Epithelial cell of esophagus (primary cell): ENCODE measurements around the gene OR6J1.
A peak's percentile ranks its signal among the peaks of the same experiment; 100 is the strongest.
"Not testable (repeated sequence)": the region's sequence is repeated elsewhere in the genome, so short reads cannot be mapped to it uniquely, and the experiment has no call there.

ENCODE experiments used
- DNase-seq: peaks from one replicate; pipeline ENCODE4 v3.0.0; 2010; ENCODE audit warnings: low read depth
- H3K4me3 ChIP-seq: 2 replicates; pipeline ENCODE4 v1.5.1; 2011; ENCODE audit warnings: mild to moderate bottlenecking, low read length, control low read depth
- TF ChIP-seq, protein P1 (sequence below): IDR thresholded peaks from 2 replicates; pipeline ENCODE4 v1.5.1; 2011; ENCODE audit warnings: low read depth, mild to moderate bottlenecking, low read length, control low read depth, inconsistent platforms; ENCODE audit not compliant: insufficient read depth; ENCODE audit errors: missing control alignments

OR6J1 gene

GRCh38 chr14:22644305-22644635 is at the start of gene OR6J1:
TSS of gene OR6J1 (minus strand) at chr14:22644352. CDS start at chr14:22634811, 9,541 bp downstream.
- TF ChIP-seq, protein P1, sequence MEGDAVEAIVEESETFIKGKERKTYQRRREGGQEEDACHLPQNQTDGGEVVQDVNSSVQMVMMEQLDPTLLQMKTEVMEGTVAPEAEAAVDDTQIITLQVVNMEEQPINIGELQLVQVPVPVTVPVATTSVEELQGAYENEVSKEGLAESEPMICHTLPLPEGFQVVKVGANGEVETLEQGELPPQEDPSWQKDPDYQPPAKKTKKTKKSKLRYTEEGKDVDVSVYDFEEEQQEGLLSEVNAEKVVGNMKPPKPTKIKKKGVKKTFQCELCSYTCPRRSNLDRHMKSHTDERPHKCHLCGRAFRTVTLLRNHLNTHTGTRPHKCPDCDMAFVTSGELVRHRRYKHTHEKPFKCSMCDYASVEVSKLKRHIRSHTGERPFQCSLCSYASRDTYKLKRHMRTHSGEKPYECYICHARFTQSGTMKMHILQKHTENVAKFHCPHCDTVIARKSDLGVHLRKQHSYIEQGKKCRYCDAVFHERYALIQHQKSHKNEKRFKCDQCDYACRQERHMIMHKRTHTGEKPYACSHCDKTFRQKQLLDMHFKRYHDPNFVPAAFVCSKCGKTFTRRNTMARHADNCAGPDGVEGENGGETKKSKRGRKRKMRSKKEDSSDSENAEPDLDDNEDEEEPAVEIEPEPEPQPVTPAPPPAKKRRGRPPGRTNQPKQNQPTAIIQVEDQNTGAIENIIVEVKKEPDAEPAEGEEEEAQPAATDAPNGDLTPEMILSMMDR = no peak
- DNase-seq = no peak
- H3K4me3 ChIP-seq = no peak within 1 kb of the TSS

DNA sequence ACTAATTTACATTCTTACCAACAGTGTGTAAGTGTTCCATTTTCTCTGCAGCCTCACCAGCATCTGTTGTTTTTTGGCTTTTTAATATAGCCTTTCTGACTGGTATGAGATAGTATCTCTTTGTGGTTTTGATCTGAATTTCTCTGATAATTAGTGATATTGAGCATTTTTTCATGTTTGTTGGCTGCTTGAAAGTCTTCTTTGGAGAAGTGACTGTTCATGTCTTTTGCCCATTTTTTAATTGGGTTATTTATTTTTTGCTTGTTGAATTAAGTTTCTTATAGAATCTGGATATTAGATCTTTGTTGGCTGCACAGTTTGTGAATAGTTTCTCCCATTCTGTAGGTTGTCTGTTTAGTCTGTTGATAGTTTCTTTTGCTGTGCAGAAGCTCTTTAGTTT is 48.0 kb upstream of the OR6J1 start:
- no peak for DNase-seq
- TF ChIP-seq, protein P1 = no peak
- H3K4me3 ChIP-seq = no peak overlapping the region

DNA sequence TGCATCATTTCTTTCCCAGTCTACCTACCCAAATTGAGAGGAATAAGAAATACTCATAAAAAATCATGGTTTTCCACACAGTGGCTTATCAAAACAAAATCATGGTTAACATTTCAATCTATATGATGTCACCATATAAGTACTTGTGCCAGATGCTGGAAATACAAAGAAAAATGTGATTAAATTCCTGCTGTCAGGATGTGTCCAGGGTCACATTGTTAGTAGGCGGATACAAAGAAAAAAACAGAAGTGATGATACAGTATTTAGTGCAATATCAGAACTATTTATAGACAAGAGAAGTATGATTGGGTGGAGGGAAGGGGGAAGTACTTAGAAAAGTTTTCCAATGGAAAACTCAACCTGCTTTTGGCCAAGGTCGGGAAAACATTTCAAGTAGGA is 47.0 kb upstream of the OR6J1 start:
- H3K4me3 ChIP-seq = no peak overlapping the region
- DNase-seq = no peak
- TF ChIP-seq, protein P1 = no peak

DNA sequence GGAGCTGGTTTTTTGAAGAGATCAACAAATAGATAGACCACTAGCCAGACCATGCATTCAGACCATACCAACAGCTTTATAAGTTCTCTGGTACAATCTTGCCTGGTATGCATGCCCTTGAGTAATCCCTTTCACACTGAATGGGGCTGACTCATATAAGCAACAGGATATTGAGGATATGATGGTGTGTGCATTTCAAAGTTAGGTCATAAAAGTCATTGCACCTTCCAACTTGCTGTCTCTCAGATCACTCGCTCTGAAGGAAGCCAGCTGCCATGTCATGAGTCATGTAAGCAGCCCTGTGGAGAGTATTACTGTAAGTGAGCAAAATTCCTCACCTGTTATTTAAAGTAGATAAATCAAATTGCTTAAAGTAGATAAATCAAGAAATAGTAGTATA is 45.0 kb upstream of the OR6J1 start:
- TF ChIP-seq, protein P1 = no peak
- H3K4me3 ChIP-seq = no peak overlapping the region
- peak; percentile 97 for DNase-seq

- H3K4me3 ChIP-seq, DNase-seq: not testable (repeated sequence)
Observed at GRCh38 chr14:22687969-22688368, 43.8 kb upstream of the OR6J1 start.

DNA sequence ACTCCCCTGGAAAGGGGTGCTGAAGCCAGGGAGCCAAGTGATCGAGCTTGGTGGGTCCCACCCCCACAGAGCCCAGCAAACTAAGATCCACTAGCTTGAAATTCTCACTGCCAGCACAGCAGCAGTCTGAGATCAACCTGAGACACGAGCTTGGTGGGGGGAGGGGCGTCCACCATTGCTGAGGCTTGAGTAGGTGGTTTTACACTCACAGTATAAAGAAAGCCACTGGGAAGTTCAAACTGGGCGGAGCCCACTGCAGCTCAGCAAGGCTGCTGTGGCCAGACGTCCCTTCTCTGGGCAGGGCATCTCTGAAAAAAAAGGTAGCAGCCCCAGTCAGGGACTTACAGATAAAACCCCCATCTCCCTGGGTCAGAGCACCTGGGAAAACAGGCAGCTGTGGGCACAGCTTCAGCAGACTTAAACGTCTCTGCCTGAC is 42.0 kb upstream of the OR6J1 start:
- H3K4me3 ChIP-seq, DNase-seq: not testable (repeated sequence)

DNA sequence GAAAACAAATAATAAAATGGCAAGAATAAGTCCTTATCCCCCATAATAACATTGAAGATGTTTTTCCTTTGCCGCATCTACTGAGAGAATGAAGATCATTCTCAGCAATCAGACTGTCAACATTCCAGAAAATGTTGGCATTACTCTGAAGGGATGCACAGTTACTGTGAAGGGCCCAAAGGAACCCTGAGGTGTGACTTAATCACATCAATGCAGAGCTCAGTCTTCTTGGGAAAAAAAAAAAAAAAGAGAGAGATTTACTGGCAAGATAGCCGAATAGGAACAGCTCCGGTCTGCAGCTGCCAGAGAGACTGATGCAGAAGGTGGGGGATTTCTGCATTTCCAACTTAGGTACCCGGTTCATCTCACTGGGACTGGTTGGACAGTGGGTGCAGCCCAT is 41.3 kb upstream of the OR6J1 start:
- TF ChIP-seq, protein P1 = no peak
- no peak overlapping the region for H3K4me3 ChIP-seq
- DNase-seq = no peak

GRCh38 chr14:22683428-22683827 is 39.3 kb upstream of the OR6J1 start:
- DNase-seq, H3K4me3 ChIP-seq: not testable (repeated sequence)

- no peak overlapping the region for H3K4me3 ChIP-seq
- TF ChIP-seq, protein P1 = no peak
- no peak for DNase-seq
Observed at GRCh38 chr14:22678221-22678620, 34.1 kb upstream of the OR6J1 start.

DNA sequence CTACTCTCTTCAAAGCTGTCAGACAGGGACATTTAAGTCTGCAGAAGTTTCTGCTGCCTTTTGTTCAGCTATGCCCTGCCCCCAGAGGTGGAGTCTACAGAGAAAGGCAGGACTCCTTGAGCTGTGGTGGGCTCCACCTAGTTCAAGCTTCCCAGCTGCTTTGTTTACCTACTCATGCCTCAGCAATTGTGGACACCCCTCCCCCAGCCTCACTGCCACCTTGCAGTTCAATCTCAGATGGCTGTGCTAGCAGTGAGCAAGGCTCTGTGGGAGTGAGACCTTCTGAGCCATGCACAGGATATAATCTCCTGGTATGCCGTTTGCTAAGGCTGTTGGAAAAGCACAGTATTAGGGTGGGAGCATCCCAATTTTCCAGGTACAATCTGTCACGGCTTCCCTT is 33.4 kb upstream of the OR6J1 start:
- H3K4me3 ChIP-seq, DNase-seq: not testable (repeated sequence)
